Measurements from ENCODE around the gene DAAM2. TPM values are rescaled to one million over a fixed set of nuclear protein-coding genes. Genes with fewer than 3 reads are reported as not detected.

The DAAM2 gene
- total RNA-seq, 2 experiments from 2014 or later, result not detected

DNA sequence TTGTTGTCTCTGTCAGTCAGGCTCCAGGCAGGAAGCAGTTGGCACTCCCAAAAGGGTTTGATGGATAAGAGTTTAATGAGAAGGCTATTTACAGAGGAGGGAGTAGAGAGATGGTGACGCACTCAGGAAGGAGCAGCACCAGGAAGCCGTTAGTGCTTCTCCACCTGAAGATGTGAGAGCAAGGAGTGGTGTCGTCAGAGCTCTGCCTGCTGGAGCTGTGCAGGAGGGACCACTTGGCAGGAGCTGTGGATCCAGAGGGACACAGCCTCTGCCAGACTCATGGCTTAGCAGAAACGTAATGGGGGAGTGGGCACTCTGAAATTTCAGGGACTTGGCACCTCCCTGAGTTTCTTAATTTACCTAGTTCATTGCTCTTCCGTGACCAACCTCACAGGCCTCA, 16.8 kb downstream of the DAAM2 start:
- ATAC-seq (ENCODE audit: poor library complexity) (no peak), DNase-seq (no peak)
- H3K4me3 Mint-ChIP-seq, result no peak overlapping the region
- H3K27ac Mint-ChIP-seq, result no peak overlapping the region
- no peaks in the 10 kb centered on the region for H3K4me1 ChIP-seq (ENCODE audit: insufficient read depth, low read length)
- POLR2A ChIA-PET, result no interaction called here
- peaks cover 2 to 4% of the 10 kb centered on the region in 2 experiments for H3K27me3 ChIP-seq (ENCODE audit: control insufficient read depth in 1 of 2, insufficient read depth in 2 of 2, low read length in 2 of 2)
- H3K27me3 Mint-ChIP-seq, result peaks cover 44% of the 10 kb centered on the region
- no peaks in the 10 kb centered on the region for H3K4me1 Mint-ChIP-seq (ENCODE audit: low read depth)
- no peak overlapping the region for H3K27ac ChIP-seq (ENCODE audit: low read depth in 1 of 2, low read length in 2 of 2)
- H3K9me3 Mint-ChIP-seq, result no peaks in the 10 kb centered on the region
- TF ChIP-seq, protein P1, sequence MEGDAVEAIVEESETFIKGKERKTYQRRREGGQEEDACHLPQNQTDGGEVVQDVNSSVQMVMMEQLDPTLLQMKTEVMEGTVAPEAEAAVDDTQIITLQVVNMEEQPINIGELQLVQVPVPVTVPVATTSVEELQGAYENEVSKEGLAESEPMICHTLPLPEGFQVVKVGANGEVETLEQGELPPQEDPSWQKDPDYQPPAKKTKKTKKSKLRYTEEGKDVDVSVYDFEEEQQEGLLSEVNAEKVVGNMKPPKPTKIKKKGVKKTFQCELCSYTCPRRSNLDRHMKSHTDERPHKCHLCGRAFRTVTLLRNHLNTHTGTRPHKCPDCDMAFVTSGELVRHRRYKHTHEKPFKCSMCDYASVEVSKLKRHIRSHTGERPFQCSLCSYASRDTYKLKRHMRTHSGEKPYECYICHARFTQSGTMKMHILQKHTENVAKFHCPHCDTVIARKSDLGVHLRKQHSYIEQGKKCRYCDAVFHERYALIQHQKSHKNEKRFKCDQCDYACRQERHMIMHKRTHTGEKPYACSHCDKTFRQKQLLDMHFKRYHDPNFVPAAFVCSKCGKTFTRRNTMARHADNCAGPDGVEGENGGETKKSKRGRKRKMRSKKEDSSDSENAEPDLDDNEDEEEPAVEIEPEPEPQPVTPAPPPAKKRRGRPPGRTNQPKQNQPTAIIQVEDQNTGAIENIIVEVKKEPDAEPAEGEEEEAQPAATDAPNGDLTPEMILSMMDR (IDR thresholded peaks at IDR 0.05), result no peak
- intact Hi-C loops (cut with DNase I, micrococcal nuclease), result no loop called here
- CTCF ChIA-PET, result no interaction called here
- H3K36me3 Mint-ChIP-seq (ENCODE audit: low read depth), result no peaks in the 10 kb centered on the region
- no peak overlapping the region for H3K4me3 ChIP-seq (ENCODE audit: low read length)
- no peaks in the 10 kb centered on the region for H3K36me3 ChIP-seq (ENCODE audit: insufficient read depth, low read length)
- no peaks in the 10 kb centered on the region for H3K9me3 ChIP-seq (ENCODE audit: control insufficient read depth in 1 of 2, insufficient read depth in 1 of 2, low read length in 2 of 2)

DNA sequence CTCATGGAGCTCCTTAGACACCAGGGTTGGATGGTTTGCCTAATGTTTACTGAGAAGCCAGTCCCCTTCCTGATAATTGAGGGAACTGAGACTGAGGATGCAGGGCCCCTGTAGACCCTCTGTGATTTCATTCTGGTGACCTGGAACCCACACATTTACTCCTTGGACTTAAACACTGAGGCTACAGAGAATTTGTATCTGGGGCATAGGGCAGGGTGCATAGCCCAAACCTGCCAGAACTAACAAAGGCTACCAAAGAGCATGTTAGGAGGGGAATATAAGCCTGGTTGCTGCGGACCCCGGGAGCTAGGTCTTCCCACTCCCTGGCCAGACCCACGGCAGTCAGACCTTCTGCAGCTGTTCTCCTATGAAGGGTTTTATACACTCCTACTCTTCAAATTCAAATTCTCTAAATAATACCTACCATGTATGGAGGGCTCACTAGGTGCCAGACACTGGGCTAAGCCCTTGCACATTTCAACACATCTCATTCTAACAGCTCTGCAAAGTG, 19.7 kb downstream of the DAAM2 start:
- H3K9me3 Mint-ChIP-seq, result no peaks in the 10 kb centered on the region
- H3K4me3 ChIP-seq (ENCODE audit: low read length), result no peak overlapping the region
- peaks cover 28% of the 10 kb centered on the region for H3K27me3 Mint-ChIP-seq
- no peaks in the 10 kb centered on the region for H3K4me1 Mint-ChIP-seq (ENCODE audit: low read depth)
- H3K27ac ChIP-seq (ENCODE audit: low read depth in 1 of 2, low read length in 2 of 2), result no peak overlapping the region
- ChIA-PET POLR2A (no interaction called here), CTCF (no interaction called here)
- no peak for DNase-seq
- no peaks in the 10 kb centered on the region for H3K36me3 Mint-ChIP-seq (ENCODE audit: low read depth)
- intact Hi-C loops (cut with DNase I, micrococcal nuclease), result no loop called here
- TF ChIP-seq, protein P1 (IDR thresholded peaks at IDR 0.05), result no peak
- H3K9me3 ChIP-seq (ENCODE audit: control insufficient read depth in 1 of 2, insufficient read depth in 1 of 2, low read length in 2 of 2), result no peaks in the 10 kb centered on the region
- ATAC-seq (ENCODE audit: poor library complexity), result no peak
- H3K36me3 ChIP-seq (ENCODE audit: insufficient read depth, low read length), result no peaks in the 10 kb centered on the region
- no peak overlapping the region for H3K4me3 Mint-ChIP-seq
- H3K27ac Mint-ChIP-seq, result no peak overlapping the region
- H3K4me1 ChIP-seq (ENCODE audit: insufficient read depth, low read length), result no peaks in the 10 kb centered on the region
- H3K27me3 ChIP-seq (ENCODE audit: control insufficient read depth in 1 of 2, insufficient read depth in 2 of 2, low read length in 2 of 2), result no peaks in the 10 kb centered on the region

DNA sequence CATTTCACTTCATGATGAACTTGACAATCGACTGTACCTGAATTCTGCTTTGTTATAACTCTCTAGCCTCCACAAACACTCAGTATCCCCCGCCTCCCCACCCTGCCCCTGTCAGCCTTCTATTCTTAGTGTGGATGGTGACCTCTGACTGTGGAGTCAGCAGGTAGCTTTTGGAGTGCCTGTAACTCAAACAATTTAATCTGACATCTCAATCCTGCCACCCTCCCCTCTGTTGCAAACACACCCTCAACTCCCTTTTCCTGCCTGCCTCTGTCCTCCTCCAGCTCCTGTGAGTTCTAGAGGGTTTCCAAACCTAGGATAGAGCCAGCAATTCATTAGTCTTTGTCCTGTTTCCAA, 20.3 kb downstream of the DAAM2 start:
- no peaks in the 10 kb centered on the region for H3K27me3 ChIP-seq (ENCODE audit: control insufficient read depth in 1 of 2, insufficient read depth in 2 of 2, low read length in 2 of 2)
- H3K9me3 ChIP-seq (ENCODE audit: control insufficient read depth in 1 of 2, insufficient read depth in 1 of 2, low read length in 2 of 2), result no peaks in the 10 kb centered on the region
- Mint-ChIP-seq H3K4me3 (no peak overlapping the region), H3K4me1 (ENCODE audit: low read depth) (no peaks in the 10 kb centered on the region), H3K36me3 (ENCODE audit: low read depth) (no peaks in the 10 kb centered on the region), H3K9me3 (no peaks in the 10 kb centered on the region), H3K27me3 (peaks cover 26% of the 10 kb centered on the region), H3K27ac (no peak overlapping the region)
- no peaks in the 10 kb centered on the region for H3K4me1 ChIP-seq (ENCODE audit: insufficient read depth, low read length)
- TF ChIP-seq, protein P1 (IDR thresholded peaks at IDR 0.05), result no peak
- H3K36me3 ChIP-seq (ENCODE audit: insufficient read depth, low read length), result no peaks in the 10 kb centered on the region
- ATAC-seq (ENCODE audit: poor library complexity), result no peak
- H3K27ac ChIP-seq (ENCODE audit: low read depth in 1 of 2, low read length in 2 of 2), result no peak overlapping the region
- intact Hi-C loops (cut with DNase I, micrococcal nuclease), result no loop called here
- no peak overlapping the region for H3K4me3 ChIP-seq (ENCODE audit: low read length)
- POLR2A ChIA-PET, result no interaction called here
- DNase-seq, result no peak
- CTCF ChIA-PET, result no interaction called here
